GM20000 (cell line): ENCODE results near the gene HACD2.

Experiments
- DNase-seq: peaks from one replicate; pipeline ENCODE4 v3.0.0; 2012; ENCODE audit warnings: low spot score
- CTCF ChIP-seq: IDR thresholded peaks from 2 replicates; pipeline ENCODE4 v1.5.1; 2012; ENCODE audit warnings: mild to moderate bottlenecking, control low read depth; ENCODE audit errors: extremely low read depth, missing control alignments

The HACD2 gene

GRCh38 chr3:123522320-123523022 lies 62.4 kb downstream of the HACD2 start:
- no peak for DNase-seq
- no peak for TF ChIP-seq CTCF

- no peak for DNase-seq
Observed at GRCh38 chr3:123521179-123521969, 63.5 kb downstream of the HACD2 start.

GRCh38 chr3:123520656-123521055 lies 64.2 kb downstream of the HACD2 start:
- no peak for DNase-seq
- TF ChIP-seq CTCF, result no peak

More at GRCh38 chr3:123521179-123521969, 63.5 kb downstream of the HACD2 start:
- TF ChIP-seq CTCF, result no peak

- DNase-seq, result no peak
Observed at GRCh38 chr3:123518892-123519485, 65.9 kb downstream of the HACD2 start.

GRCh38 chr3:123511726-123512125 lies 73.1 kb downstream of the HACD2 start:
- DNase-seq, result no peak
- no peak for TF ChIP-seq CTCF

More at GRCh38 chr3:123518892-123519485, 65.9 kb downstream of the HACD2 start:
- TF ChIP-seq CTCF, result no peak

GRCh38 chr3:123511084-123511483 lies 73.8 kb downstream of the HACD2 start:
- no peak for TF ChIP-seq CTCF
- DNase-seq, result no peak

GRCh38 chr3:123508178-123508577 lies 76.7 kb downstream of the HACD2 start:
- DNase-seq, result no peak
- TF ChIP-seq CTCF, result no peak
